ENCODE measurements around the gene SCAMP2. TPM values are rescaled to one million over a fixed set of nuclear protein-coding genes. Genes with fewer than 3 reads are reported as not detected.

The SCAMP2 gene
- total RNA-seq, 1 experiment from 2014 or later, result 94.4 TPM

DNA sequence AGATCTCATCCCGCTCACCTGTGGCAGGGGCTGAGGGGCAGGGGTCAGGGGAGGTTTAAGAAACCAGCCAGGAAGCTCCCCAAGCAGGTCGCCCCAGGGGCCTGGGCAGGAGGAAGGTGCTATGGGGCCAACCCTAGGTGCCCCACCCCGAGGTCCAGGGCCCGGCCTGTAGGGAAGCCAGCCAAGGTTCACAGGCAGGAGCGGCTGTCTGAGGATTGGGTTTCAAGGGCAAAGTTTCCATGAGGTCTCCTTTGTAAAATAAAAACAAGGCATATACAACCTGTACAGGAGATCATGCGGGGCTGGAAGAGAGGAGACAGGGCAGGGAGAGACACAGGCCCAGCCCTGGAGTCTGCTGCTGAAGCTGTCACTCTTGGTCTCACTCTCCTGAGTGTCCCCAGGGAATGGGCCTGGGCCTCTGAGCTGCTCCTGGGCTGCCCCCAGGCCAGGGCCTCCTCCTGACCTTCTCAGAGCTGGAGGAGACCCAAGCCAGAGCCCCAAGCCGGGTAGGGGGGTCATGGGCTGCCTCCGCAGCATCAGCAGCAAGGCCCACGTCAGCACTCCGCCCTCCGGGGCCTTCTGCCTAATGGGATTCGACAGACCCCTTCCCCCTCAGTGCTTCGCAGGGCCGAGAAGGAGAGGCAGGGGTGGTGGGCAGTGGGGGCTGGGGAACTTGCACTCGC is 41.2 kb downstream of the SCAMP2 start:
- H3K27ac ChIP-seq (ENCODE audit: low read depth, low read length, poor library complexity, severe bottlenecking), result no peak overlapping the region
- CTCF ChIA-PET, result no interaction called here
- no peak overlapping the region for H3K4me3 ChIP-seq (ENCODE audit: low read depth, low read length, poor library complexity, severe bottlenecking)
- POLR2A ChIA-PET (ENCODE audit: low non-redundant PET), result no interaction called here
- TF ChIP-seq EZH2 (IDR thresholded peaks at IDR 0.05; ENCODE audit: borderline replicate concordance, low read depth, low read length, poor library complexity, severe bottlenecking), result no peak
- TF ChIP-seq, protein P1, sequence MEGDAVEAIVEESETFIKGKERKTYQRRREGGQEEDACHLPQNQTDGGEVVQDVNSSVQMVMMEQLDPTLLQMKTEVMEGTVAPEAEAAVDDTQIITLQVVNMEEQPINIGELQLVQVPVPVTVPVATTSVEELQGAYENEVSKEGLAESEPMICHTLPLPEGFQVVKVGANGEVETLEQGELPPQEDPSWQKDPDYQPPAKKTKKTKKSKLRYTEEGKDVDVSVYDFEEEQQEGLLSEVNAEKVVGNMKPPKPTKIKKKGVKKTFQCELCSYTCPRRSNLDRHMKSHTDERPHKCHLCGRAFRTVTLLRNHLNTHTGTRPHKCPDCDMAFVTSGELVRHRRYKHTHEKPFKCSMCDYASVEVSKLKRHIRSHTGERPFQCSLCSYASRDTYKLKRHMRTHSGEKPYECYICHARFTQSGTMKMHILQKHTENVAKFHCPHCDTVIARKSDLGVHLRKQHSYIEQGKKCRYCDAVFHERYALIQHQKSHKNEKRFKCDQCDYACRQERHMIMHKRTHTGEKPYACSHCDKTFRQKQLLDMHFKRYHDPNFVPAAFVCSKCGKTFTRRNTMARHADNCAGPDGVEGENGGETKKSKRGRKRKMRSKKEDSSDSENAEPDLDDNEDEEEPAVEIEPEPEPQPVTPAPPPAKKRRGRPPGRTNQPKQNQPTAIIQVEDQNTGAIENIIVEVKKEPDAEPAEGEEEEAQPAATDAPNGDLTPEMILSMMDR (conservative IDR thresholded peaks at IDR 0.05; ENCODE audit: low read depth, low read length), result no peak
- no peak for DNase-seq (ENCODE audit: low spot score)
- peaks cover 12% of the 10 kb centered on the region for H3K27me3 ChIP-seq (replicated peaks; ENCODE audit: insufficient read depth, low read depth, low read length, poor library complexity)
- intact Hi-C loops (cut with micrococcal nuclease; ENCODE audit: unreplicated experiment), result no loop called here
- peaks cover 3% of the 10 kb centered on the region for H3K4me1 ChIP-seq (ENCODE audit: insufficient read depth, low read length, poor library complexity, severe bottlenecking)
- H3K36me3 ChIP-seq (ENCODE audit: insufficient read depth, low read length, poor library complexity, severe bottlenecking), result no peaks in the 10 kb centered on the region
- H3K9me3 ChIP-seq (ENCODE audit: low read depth, low read length, poor library complexity, severe bottlenecking), result no peaks in the 10 kb centered on the region
- BruUV-seq (replicated peaks), result no TSS peak

DNA sequence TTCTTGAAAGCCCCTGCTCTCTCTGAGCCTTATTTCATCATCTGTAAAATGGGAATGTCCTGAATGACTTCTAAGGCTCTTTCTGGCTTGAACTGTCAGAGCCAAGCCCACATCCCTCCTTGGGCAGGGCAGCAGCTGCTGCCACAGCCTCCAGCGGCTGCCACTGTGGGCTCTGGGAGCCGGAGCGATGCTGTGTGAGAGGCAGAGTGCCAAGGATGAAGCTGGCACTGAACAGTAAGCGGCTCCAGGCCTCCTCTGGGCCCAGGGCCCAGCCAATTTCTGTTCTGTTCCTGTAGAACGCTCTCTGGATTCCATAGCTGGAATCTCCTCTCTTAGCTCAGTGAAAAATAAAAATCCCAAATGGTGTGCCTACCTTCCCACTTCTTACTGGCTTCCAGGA is 42.3 kb downstream of the SCAMP2 start:
- DNase-seq (ENCODE audit: low spot score), result no peak
- H3K27ac ChIP-seq (ENCODE audit: low read depth, low read length, poor library complexity, severe bottlenecking), result no peak overlapping the region
- POLR2A ChIA-PET (ENCODE audit: low non-redundant PET), result no interaction called here
- TF ChIP-seq, protein P1 (conservative IDR thresholded peaks at IDR 0.05; ENCODE audit: low read depth, low read length), result no peak
- no peak for TF ChIP-seq EZH2 (IDR thresholded peaks at IDR 0.05; ENCODE audit: borderline replicate concordance, low read depth, low read length, poor library complexity, severe bottlenecking)
- CTCF ChIA-PET, result interaction anchor here (0.5 kb wide), 1 partner anchor 44 kb away, joined by 4 read pairs; no protein-coding TSS in a partner anchor
- H3K9me3 ChIP-seq (ENCODE audit: low read depth, low read length, poor library complexity, severe bottlenecking), result no peaks in the 10 kb centered on the region
- H3K4me3 ChIP-seq (ENCODE audit: low read depth, low read length, poor library complexity, severe bottlenecking), result no peak overlapping the region
- no TSS peak for BruUV-seq (replicated peaks)
- no peaks in the 10 kb centered on the region for H3K36me3 ChIP-seq (ENCODE audit: insufficient read depth, low read length, poor library complexity, severe bottlenecking)
- intact Hi-C loops (cut with micrococcal nuclease; ENCODE audit: unreplicated experiment), result no loop called here
- peaks cover 15% of the 10 kb centered on the region for H3K27me3 ChIP-seq (replicated peaks; ENCODE audit: insufficient read depth, low read depth, low read length, poor library complexity)
- H3K4me1 ChIP-seq (ENCODE audit: insufficient read depth, low read length, poor library complexity, severe bottlenecking), result peaks cover 9% of the 10 kb centered on the region

DNA sequence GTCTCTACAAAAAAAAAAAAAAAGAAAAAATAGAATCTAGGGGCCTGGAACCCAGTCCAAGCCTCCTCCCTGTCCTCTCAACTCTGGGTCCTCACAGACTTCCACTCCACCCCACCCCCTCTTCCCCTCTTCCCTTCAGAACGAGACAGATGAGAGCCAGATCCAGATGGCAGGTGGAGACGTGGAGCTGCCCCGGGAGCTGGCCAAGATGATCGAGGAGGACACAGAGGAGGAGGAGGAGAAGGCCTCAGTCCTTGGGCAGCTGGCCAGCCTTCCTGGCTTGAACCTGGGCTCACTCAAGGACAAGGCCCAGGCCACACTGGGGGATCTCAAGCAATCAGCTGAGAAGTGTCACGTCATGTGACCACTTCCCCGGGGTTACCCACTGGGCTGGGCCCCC is 43.2 kb downstream of the SCAMP2 start:
- Histone ChIP-seq H3K27ac (ENCODE audit: low read depth, low read length, poor library complexity, severe bottlenecking) (no peak overlapping the region), H3K36me3 (ENCODE audit: insufficient read depth, low read length, poor library complexity, severe bottlenecking) (no peaks in the 10 kb centered on the region), H3K4me3 (ENCODE audit: low read depth, low read length, poor library complexity, severe bottlenecking) (no peak overlapping the region), H3K9me3 (ENCODE audit: low read depth, low read length, poor library complexity, severe bottlenecking) (no peaks in the 10 kb centered on the region), H3K4me1 (ENCODE audit: insufficient read depth, low read length, poor library complexity, severe bottlenecking) (peaks cover 9% of the 10 kb centered on the region), H3K27me3 (replicated peaks; ENCODE audit: insufficient read depth, low read depth, low read length, poor library complexity) (peaks cover 15% of the 10 kb centered on the region)
- BruUV-seq (replicated peaks), result no TSS peak
- POLR2A ChIA-PET (ENCODE audit: low non-redundant PET), result no interaction called here
- DNase-seq (ENCODE audit: low spot score), result no peak
- CTCF ChIA-PET, result interaction anchor here (0.9 kb wide), 1 partner anchor 43 kb away, joined by 5 read pairs; no protein-coding TSS in a partner anchor
- TF ChIP-seq, protein P1 (conservative IDR thresholded peaks at IDR 0.05; ENCODE audit: low read depth, low read length), result no peak
- no peak for TF ChIP-seq EZH2 (IDR thresholded peaks at IDR 0.05; ENCODE audit: borderline replicate concordance, low read depth, low read length, poor library complexity, severe bottlenecking)
- intact Hi-C loops (cut with micrococcal nuclease; ENCODE audit: unreplicated experiment), result no loop called here
